CD4-positive, alpha-beta T cell treated with Interleukin-17A for 1 hour (primary cell): Measurements from ENCODE around the gene NT5C1B.
"Not testable (repeated sequence)": the region's sequence is repeated elsewhere in the genome, so short reads cannot be mapped to it uniquely, and the experiment has no call there.

Source experiments
- DNase-seq: peaks from one replicate; pipeline ENCODE4 v3.0.0-alpha.2; 2020

Gene NT5C1B

DNA sequence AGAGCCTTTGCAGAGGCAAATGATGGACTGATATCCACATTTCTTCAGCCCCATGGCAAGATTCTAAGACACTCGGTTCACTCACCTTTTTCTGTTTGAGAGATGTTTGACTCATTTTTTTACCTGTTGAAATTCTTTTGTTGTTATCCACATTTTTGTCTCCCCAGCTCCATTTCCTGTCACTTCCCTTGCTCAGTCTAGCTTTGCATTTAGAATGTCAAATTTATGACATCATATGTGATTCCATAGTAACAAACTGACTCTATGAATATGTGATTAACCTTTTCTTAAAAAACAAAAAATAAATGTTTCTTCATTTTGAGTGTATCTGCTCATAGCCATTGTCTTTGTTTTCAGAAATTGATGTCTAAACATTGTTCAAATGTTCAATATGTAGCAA, at the start of gene NT5C1B:
Gene NT5C1B (minus strand): TSS at position 216 of the 400 bp plus-strand sequence. CDS start 101 bp downstream, at position 115.
- no peak for DNase-seq

DNA sequence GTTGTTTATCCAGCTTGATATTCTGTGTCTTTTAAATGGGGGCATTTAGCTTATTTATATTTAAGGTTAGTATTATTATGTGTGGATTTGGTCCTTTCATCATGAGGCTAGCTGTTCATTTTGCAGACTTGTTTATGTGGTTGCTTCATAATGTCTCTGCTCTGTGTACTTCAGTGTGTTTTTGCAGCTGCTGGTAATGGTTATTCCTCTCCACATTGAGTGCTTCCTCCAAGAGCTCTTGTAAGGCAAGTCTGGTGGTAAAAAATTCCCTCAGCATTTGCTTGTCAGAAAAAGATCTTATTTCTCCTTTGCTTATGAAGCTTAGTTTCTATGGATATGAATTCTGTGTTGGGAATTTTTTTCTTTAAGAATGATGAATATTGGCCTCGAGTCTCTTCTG, 47.8 kb upstream of the NT5C1B start:
- no peak for DNase-seq

- DNase-seq: not testable (repeated sequence)
Measured at GRCh38 chr2:18632699-18633098, 43.3 kb upstream of the NT5C1B start.

- no peak for DNase-seq
Measured at GRCh38 chr2:18630941-18631340, 41.6 kb upstream of the NT5C1B start.

DNA sequence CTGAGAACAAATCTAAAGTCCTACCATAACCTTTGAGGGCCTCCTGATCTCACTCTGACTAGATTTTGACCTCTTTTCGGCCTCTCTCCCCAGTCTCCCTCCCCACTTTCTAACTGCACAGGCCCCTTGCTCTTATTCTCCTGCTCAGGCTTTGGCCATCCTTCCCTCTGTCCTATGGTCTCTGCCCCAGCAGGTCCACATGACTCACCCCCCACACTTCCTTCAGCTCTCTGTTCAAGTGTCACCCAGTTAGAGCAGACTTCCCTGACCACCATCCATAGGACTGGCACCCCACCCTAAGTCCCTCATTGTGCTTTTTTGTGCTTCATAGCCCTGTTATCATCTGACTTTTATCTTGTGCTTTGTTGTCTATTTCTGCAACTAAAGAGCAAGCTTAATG, 41.2 kb upstream of the NT5C1B start:
- no peak for DNase-seq

DNA sequence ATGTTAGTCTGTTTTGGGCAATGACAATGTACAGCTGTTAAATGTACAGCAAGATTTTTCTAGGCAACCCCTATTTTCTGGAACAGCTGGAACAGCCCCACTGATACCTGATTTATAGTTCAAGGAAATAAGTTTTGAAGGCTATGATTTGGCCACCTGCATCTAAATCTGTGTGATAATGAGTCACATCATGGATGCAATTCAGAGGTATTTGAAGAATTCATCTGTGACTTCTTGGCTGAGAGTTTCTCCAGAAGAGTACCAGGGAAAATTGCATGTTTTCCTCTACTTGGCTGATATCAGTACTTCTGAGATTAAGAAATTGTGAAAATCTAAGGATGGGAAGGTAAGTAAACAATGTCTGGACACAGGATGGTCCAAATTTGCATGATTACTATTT, 40.7 kb upstream of the NT5C1B start:
- no peak for DNase-seq

GRCh38 chr2:18626958-18627650, 37.7 kb upstream of the NT5C1B start:
- DNase-seq: no peak

- DNase-seq: no peak
Measured at GRCh38 chr2:18626256-18626668, 36.9 kb upstream of the NT5C1B start.

DNA sequence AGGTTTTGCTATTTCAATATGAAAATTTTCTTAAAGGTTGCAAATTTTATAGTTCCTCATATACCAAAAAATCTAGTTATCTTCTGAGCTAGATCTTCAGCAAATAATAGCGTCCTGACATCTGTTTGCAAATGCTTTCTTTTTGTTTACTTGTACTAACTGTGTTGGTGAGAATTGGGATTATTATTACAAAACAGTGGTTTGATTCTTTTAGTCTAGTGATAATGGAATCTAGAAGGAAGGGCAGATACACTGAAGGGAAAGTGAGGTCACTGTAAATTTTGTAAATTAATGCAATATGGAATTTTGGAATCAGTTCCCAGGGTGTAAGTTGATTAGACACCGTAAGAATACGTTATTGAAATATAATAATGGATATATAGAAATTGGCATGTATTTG, 36.2 kb upstream of the NT5C1B start:
- no peak for DNase-seq

GRCh38 chr2:18623782-18624181, 34.4 kb upstream of the NT5C1B start:
- no peak for DNase-seq

- DNase-seq: no peak
Measured at GRCh38 chr2:18620867-18621632, 31.7 kb upstream of the NT5C1B start.

DNA sequence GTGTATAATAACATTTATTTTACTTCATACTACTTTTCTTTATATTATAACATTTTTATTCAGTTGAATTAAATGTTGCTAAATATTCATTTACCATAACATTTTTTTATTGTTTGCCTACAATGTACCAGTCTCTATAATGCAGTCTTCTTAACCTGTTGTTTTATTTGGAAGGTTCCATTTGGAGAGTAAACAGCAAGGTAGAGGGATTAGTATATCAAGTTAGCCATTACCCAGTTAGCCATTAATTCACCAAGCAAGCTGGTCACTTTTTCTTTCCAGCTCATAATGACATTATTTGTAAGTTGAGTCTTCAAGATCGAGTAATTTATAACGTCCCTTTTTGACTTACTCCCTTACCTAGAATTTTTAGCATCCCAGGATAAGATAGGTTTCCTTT, 29.7 kb upstream of the NT5C1B start:
- DNase-seq: no peak

GRCh38 chr2:18614041-18614440, 24.7 kb upstream of the NT5C1B start:
- no peak for DNase-seq

- no peak for DNase-seq
Measured at GRCh38 chr2:18612133-18612532, 22.8 kb upstream of the NT5C1B start.

GRCh38 chr2:18611604-18612003, 22.2 kb upstream of the NT5C1B start:
- DNase-seq: no peak

GRCh38 chr2:18611184-18611583, 21.8 kb upstream of the NT5C1B start:
- DNase-seq: no peak

GRCh38 chr2:18610651-18611050, 21.3 kb upstream of the NT5C1B start:
- DNase-seq: no peak

DNA sequence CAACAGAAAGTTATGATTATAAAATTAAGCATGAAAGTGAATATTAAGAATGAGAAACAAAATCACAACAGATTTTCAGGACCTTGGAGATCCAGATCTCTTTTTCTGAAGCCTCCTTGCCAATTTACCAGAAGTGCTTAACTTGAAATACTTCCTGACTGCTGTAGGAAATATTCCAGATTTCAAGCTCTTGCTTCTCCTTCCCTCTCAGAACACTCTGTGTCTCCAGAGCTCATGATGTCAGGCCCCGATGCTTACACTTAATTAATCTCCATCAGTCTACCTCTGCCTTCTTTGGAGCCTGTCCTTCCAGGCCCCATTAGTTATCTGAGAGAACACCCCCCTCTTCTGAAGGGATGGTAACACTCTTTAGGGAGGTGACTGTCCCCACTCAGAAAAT, 20.7 kb upstream of the NT5C1B start:
- no peak for DNase-seq

DNA sequence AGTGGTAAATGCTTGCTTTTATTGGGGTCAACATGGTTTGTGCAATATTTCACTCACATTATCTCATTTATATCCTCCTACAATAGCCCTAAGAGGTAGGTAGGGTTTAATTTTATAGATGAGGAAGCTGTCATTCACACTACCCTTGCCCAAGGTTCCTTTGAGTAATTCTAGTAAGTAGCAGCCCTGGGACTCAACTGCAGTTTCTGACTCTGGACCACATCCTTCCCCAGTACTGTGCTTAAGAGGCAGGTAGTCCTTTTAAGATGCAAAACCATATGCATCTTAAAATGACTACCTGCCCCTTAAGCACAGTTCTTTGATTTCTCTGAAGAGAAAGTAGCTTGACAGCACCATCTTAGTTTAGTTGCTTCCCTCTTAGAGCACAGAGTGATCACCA, 15.7 kb upstream of the NT5C1B start:
- no peak for DNase-seq

- no peak for DNase-seq
Measured at GRCh38 chr2:18604531-18604885, 15.1 kb upstream of the NT5C1B start.

- DNase-seq: no peak
Measured at GRCh38 chr2:18603854-18604530, 14.6 kb upstream of the NT5C1B start.

- no peak for DNase-seq
Measured at GRCh38 chr2:18602298-18602697, 12.9 kb upstream of the NT5C1B start.

- no peak for DNase-seq
Measured at GRCh38 chr2:18600255-18600613, 10.9 kb upstream of the NT5C1B start.
